HCT116 (cell line): ENCODE data around the gene ZNF483.

Source experiments
- EGR1 ChIP-seq: IDR thresholded peaks from 2 replicates; pipeline ENCODE4 v1.6.1; 2012; ENCODE audit warnings: low read depth
- EZH2 ChIP-seq: fragments of 200-600 bp; sonication (generic); IDR thresholded peaks from 2 replicates; pipeline ENCODE4 v1.6.1; 2017; ENCODE audit warnings: antibody characterized with exemption, mixed run types
- EZH2phosphoT487 ChIP-seq: fragments of 200-600 bp; IDR thresholded peaks from 2 replicates; pipeline ENCODE4 v1.6.1; 2018; ENCODE audit warnings: antibody characterized with exemption, borderline replicate concordance
- POLR2A ChIP-seq: IDR thresholded peaks from 2 replicates; pipeline ENCODE4 v1.7.0; 2011; ENCODE audit warnings: borderline replicate concordance; ENCODE audit not compliant: insufficient read depth, insufficient read length; ENCODE audit errors: extremely low read depth
- POLR2AphosphoS5 ChIP-seq: IDR thresholded peaks from 2 replicates; pipeline ENCODE4 v1.6.1; 2011; ENCODE audit warnings: mild to moderate bottlenecking, low read depth, low read length, moderate library complexity
- ZFX ChIP-seq: fragments of 450-650 bp; IDR thresholded peaks from 2 replicates; pipeline ENCODE4 v1.6.1; 2017
- ZNF274 ChIP-seq: fragments of 200-500 bp; sonication (Bioruptor generic); IDR thresholded peaks from 2 replicates; pipeline ENCODE4 v1.6.1; 2014; ENCODE audit warnings: mild to moderate bottlenecking, low read depth, low read length, inconsistent platforms
- TF ChIP-seq, protein P1 (sequence below): IDR thresholded peaks from 2 replicates; pipeline ENCODE4 v1.6.1; 2012; ENCODE audit warnings: low read depth
- TF ChIP-seq, protein P2 (sequence below), 3 experiments: fragments of 200-600 bp in 1 of 3; sonication (generic) in 1 of 3; IDR thresholded peaks in 2 of 3; conservative IDR thresholded peaks in 1 of 3; 2 replicates each; pipeline ENCODE4 v1.5.1; 2012 to 2017; ENCODE audit warnings: low read depth in 2 of 3, low read length in 2 of 3, antibody characterized with exemption in 1 of 3, borderline replicate concordance in 1 of 3, control low read depth in 1 of 3, mild to moderate bottlenecking in 1 of 3, mixed read lengths in 1 of 3, mixed run types in 1 of 3, moderate library complexity in 1 of 3; ENCODE audit not compliant: insufficient read depth in 1 of 3
- TF ChIP-seq, protein P3 (sequence below): IDR thresholded peaks from 2 replicates; pipeline ENCODE4 v1.6.1; 2012
- TF ChIP-seq, protein P4 (sequence below): IDR thresholded peaks from 2 replicates; pipeline ENCODE4 v1.6.1; 2011; ENCODE audit warnings: mild to moderate bottlenecking, low read length, moderate library complexity; ENCODE audit not compliant: insufficient replicate concordance; ENCODE audit errors: extremely low read depth

DNA sequence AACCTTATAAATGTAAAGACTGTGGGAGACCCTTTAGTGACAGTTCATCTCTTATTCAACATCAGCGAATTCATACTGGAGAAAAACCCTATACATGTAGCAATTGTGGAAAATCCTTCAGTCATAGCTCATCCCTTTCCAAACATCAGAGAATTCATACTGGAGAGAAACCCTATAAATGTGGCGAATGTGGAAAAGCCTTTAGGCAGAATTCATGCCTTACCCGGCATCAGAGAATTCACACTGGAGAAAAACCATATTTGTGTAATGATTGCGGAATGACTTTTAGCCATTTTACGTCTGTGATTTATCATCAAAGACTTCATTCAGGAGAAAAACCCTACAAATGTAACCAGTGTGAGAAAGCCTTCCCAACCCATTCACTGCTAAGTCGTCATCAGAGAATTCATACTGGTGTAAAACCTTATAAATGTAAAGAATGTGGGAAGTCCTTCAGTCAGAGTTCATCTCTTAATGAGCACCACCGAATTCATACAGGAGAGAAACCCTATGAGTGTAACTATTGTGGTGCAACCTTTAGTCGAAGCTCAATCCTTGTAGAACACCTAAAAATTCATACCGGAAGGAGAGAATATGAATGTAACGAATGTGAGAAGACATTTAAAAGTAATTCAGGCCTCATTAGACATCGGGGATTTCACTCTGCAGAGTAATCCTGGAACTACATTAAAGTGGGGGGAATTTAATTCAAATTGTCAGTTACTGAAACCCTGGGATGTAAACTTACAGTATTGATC, 17.7 kb downstream of the ZNF483 start:
- peak; percentile 98 for TF ChIP-seq ZNF274
- no peak for TF ChIP-seq EZH2phosphoT487
- TF ChIP-seq, protein P1, sequence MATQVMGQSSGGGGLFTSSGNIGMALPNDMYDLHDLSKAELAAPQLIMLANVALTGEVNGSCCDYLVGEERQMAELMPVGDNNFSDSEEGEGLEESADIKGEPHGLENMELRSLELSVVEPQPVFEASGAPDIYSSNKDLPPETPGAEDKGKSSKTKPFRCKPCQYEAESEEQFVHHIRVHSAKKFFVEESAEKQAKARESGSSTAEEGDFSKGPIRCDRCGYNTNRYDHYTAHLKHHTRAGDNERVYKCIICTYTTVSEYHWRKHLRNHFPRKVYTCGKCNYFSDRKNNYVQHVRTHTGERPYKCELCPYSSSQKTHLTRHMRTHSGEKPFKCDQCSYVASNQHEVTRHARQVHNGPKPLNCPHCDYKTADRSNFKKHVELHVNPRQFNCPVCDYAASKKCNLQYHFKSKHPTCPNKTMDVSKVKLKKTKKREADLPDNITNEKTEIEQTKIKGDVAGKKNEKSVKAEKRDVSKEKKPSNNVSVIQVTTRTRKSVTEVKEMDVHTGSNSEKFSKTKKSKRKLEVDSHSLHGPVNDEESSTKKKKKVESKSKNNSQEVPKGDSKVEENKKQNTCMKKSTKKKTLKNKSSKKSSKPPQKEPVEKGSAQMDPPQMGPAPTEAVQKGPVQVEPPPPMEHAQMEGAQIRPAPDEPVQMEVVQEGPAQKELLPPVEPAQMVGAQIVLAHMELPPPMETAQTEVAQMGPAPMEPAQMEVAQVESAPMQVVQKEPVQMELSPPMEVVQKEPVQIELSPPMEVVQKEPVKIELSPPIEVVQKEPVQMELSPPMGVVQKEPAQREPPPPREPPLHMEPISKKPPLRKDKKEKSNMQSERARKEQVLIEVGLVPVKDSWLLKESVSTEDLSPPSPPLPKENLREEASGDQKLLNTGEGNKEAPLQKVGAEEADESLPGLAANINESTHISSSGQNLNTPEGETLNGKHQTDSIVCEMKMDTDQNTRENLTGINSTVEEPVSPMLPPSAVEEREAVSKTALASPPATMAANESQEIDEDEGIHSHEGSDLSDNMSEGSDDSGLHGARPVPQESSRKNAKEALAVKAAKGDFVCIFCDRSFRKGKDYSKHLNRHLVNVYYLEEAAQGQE: no peak
- no peak for TF ChIP-seq POLR2A
- TF ChIP-seq, protein P2, sequence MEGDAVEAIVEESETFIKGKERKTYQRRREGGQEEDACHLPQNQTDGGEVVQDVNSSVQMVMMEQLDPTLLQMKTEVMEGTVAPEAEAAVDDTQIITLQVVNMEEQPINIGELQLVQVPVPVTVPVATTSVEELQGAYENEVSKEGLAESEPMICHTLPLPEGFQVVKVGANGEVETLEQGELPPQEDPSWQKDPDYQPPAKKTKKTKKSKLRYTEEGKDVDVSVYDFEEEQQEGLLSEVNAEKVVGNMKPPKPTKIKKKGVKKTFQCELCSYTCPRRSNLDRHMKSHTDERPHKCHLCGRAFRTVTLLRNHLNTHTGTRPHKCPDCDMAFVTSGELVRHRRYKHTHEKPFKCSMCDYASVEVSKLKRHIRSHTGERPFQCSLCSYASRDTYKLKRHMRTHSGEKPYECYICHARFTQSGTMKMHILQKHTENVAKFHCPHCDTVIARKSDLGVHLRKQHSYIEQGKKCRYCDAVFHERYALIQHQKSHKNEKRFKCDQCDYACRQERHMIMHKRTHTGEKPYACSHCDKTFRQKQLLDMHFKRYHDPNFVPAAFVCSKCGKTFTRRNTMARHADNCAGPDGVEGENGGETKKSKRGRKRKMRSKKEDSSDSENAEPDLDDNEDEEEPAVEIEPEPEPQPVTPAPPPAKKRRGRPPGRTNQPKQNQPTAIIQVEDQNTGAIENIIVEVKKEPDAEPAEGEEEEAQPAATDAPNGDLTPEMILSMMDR (IDR thresholded peaks at IDR 0.05 in 2 of 3, conservative IDR thresholded peaks at IDR 0.05 in 1 of 3; ENCODE audit: borderline replicate concordance in 1 of 3, insufficient read depth in 1 of 3, low read depth in 2 of 3, low read length in 2 of 3): no peak
- TF ChIP-seq, protein P3, sequence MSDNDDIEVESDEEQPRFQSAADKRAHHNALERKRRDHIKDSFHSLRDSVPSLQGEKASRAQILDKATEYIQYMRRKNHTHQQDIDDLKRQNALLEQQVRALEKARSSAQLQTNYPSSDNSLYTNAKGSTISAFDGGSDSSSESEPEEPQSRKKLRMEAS: no peak
- no peak for TF ChIP-seq POLR2AphosphoS5
- no peak for TF ChIP-seq EZH2
- no peak for TF ChIP-seq ZFX
- TF ChIP-seq, protein P4, sequence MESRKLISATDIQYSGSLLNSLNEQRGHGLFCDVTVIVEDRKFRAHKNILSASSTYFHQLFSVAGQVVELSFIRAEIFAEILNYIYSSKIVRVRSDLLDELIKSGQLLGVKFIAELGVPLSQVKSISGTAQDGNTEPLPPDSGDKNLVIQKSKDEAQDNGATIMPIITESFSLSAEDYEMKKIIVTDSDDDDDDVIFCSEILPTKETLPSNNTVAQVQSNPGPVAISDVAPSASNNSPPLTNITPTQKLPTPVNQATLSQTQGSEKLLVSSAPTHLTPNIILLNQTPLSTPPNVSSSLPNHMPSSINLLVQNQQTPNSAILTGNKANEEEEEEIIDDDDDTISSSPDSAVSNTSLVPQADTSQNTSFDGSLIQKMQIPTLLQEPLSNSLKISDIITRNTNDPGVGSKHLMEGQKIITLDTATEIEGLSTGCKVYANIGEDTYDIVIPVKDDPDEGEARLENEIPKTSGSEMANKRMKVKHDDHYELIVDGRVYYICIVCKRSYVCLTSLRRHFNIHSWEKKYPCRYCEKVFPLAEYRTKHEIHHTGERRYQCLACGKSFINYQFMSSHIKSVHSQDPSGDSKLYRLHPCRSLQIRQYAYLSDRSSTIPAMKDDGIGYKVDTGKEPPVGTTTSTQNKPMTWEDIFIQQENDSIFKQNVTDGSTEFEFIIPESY: no peak
- no peak for TF ChIP-seq EGR1
